ENCODE data around the gene FABP3.
A peak's percentile ranks its signal among the peaks of the same experiment; 100 is the strongest.

The FABP3 gene

GRCh38 chr1:31405578-31406245, 32.8 kb upstream of the FABP3 start:
- Histone ChIP-seq H3K4me1 (ENCODE audit: low read length) (no peaks in the 10 kb centered on the region), H3K36me3 (replicated peaks; ENCODE audit: low read depth, low read length) (no peaks in the 10 kb centered on the region)
- TF ChIP-seq EZH2phosphoT487 (IDR thresholded peaks at IDR 0.05; ENCODE audit: low read depth) (no peak), CTCF (IDR thresholded peaks at IDR 0.05; ENCODE audit: low read depth, low read length) (no peak)

GRCh38 chr1:31401241-31401640, 28.4 kb upstream of the FABP3 start:
- Histone ChIP-seq H3K36me3 (replicated peaks; ENCODE audit: low read depth, low read length) (no peaks in the 10 kb centered on the region), H3K4me2 (ENCODE audit: low read length) (no peak overlapping the region), H3K27ac (ENCODE audit: low read length) (no peak overlapping the region), H3K79me2 (ENCODE audit: low read length) (no peaks in the 10 kb centered on the region), H2AFZ (ENCODE audit: low read depth, low read length) (no peak overlapping the region), H3K9me3 (ENCODE audit: insufficient read depth, low read length) (no peaks in the 10 kb centered on the region), H3K27me3 (ENCODE audit: low read depth, low read length) (no peaks in the 10 kb centered on the region), H4K20me1 (ENCODE audit: insufficient read depth, low read length) (no peaks in the 10 kb centered on the region), H3K9ac (ENCODE audit: low read length) (no peak overlapping the region), H3K4me3 (ENCODE audit: low read length) (no peak overlapping the region), H3K4me1 (ENCODE audit: low read length) (peaks cover 6% of the 10 kb centered on the region)
- TF ChIP-seq CTCF (IDR thresholded peaks at IDR 0.05; ENCODE audit: low read depth, low read length), result no peak
- TF ChIP-seq EZH2phosphoT487 (IDR thresholded peaks at IDR 0.05; ENCODE audit: low read depth), result no peak

More at GRCh38 chr1:31405578-31406245, 32.8 kb upstream of the FABP3 start:
- H4K20me1 ChIP-seq (ENCODE audit: insufficient read depth, low read length), result no peaks in the 10 kb centered on the region
- H3K27me3 ChIP-seq (ENCODE audit: low read depth, low read length), result no peaks in the 10 kb centered on the region
- H3K4me2 ChIP-seq (ENCODE audit: low read length), result no peak overlapping the region
- no peaks in the 10 kb centered on the region for H3K9me3 ChIP-seq (ENCODE audit: insufficient read depth, low read length)
- no peak overlapping the region for H2AFZ ChIP-seq (ENCODE audit: low read depth, low read length)
- no peak overlapping the region for H3K27ac ChIP-seq (ENCODE audit: low read length)
- H3K9ac ChIP-seq (ENCODE audit: low read length), result no peak overlapping the region
- no peak overlapping the region for H3K4me3 ChIP-seq (ENCODE audit: low read length)
- no peaks in the 10 kb centered on the region for H3K79me2 ChIP-seq (ENCODE audit: low read length)

- Histone ChIP-seq H2AFZ (ENCODE audit: low read depth, low read length) (no peak overlapping the region), H3K4me3 (ENCODE audit: low read length) (no peak overlapping the region), H4K20me1 (ENCODE audit: insufficient read depth, low read length) (no peaks in the 10 kb centered on the region), H3K9me3 (ENCODE audit: insufficient read depth, low read length) (no peaks in the 10 kb centered on the region), H3K27ac (ENCODE audit: low read length) (no peak overlapping the region), H3K9ac (ENCODE audit: low read length) (no peak overlapping the region), H3K27me3 (ENCODE audit: low read depth, low read length) (no peaks in the 10 kb centered on the region), H3K4me1 (ENCODE audit: low read length) (peaks cover 6% of the 10 kb centered on the region), H3K4me2 (ENCODE audit: low read length) (peak overlapping the region; percentile 22; the same call in 1 of the 2 replicates), H3K79me2 (ENCODE audit: low read length) (no peaks in the 10 kb centered on the region), H3K36me3 (replicated peaks; ENCODE audit: low read depth, low read length) (no peaks in the 10 kb centered on the region)
- no peak for TF ChIP-seq CTCF (IDR thresholded peaks at IDR 0.05; ENCODE audit: low read depth, low read length)
- no peak for TF ChIP-seq EZH2phosphoT487 (IDR thresholded peaks at IDR 0.05; ENCODE audit: low read depth)
Measured at GRCh38 chr1:31400393-31400792, 27.5 kb upstream of the FABP3 start.

GRCh38 chr1:31399976-31400375, 27.1 kb upstream of the FABP3 start:
- no peaks in the 10 kb centered on the region for H4K20me1 ChIP-seq (ENCODE audit: insufficient read depth, low read length)
- H3K4me1 ChIP-seq (ENCODE audit: low read length), result peaks cover 6% of the 10 kb centered on the region
- H3K9ac ChIP-seq (ENCODE audit: low read length), result no peak overlapping the region
- H3K27me3 ChIP-seq (ENCODE audit: low read depth, low read length), result no peaks in the 10 kb centered on the region
- H3K36me3 ChIP-seq (replicated peaks; ENCODE audit: low read depth, low read length), result no peaks in the 10 kb centered on the region
- H3K4me2 ChIP-seq (ENCODE audit: low read length), result peak overlapping the region; percentile 22; the same call in 1 of the 2 replicates
- H3K4me3 ChIP-seq (ENCODE audit: low read length), result no peak overlapping the region
- no peaks in the 10 kb centered on the region for H3K79me2 ChIP-seq (ENCODE audit: low read length)
- no peak for TF ChIP-seq CTCF (IDR thresholded peaks at IDR 0.05; ENCODE audit: low read depth, low read length)
- TF ChIP-seq EZH2phosphoT487 (IDR thresholded peaks at IDR 0.05; ENCODE audit: low read depth), result no peak
- no peak overlapping the region for H2AFZ ChIP-seq (ENCODE audit: low read depth, low read length)
- no peak overlapping the region for H3K27ac ChIP-seq (ENCODE audit: low read length)
- no peaks in the 10 kb centered on the region for H3K9me3 ChIP-seq (ENCODE audit: insufficient read depth, low read length)
